Lower lobe of right lung (tissue), 2 donors: ENCODE results near the gene BCDIN3D. TPM values are rescaled to one million over a fixed set of nuclear protein-coding genes. Genes with fewer than 3 reads are reported as not detected.
"Not testable (repeated sequence)": the region's sequence is repeated elsewhere in the genome, so short reads cannot be mapped to it uniquely, and the experiment has no call there.

Experiments used
- ATAC-seq, 2 donors: fragments of 200-7000 bp; cut with Tn5 transposase; one replicate each; pipeline ENCODE4 v1.9.1; 2020 to 2022; ENCODE audit warnings: mild to moderate bottlenecking in 2 of 2, moderate library complexity in 2 of 2
- DNase-seq: peaks from one replicate; pipeline ENCODE4 v3.0.0-alpha.2; 2020
- H3K27ac ChIP-seq: fragments of 200-600 bp; one replicate; pipeline ENCODE4 v1.8.0; 2022
- H3K27me3 ChIP-seq: fragments of 200-600 bp; one replicate; pipeline ENCODE4 v1.8.0; 2022; ENCODE audit warnings: low read depth
- H3K36me3 ChIP-seq: fragments of 200-600 bp; one replicate; pipeline ENCODE4 v1.8.0; 2022; ENCODE audit warnings: mild to moderate bottlenecking
- H3K4me1 ChIP-seq: fragments of 200-600 bp; one replicate; pipeline ENCODE4 v1.8.0; 2022
- H3K4me3 ChIP-seq: fragments of 200-600 bp; one replicate; pipeline ENCODE4 v1.8.0; 2022; ENCODE audit warnings: mild to moderate bottlenecking
- H3K9me3 ChIP-seq: fragments of 200-600 bp; one replicate; pipeline ENCODE4 v1.8.0; 2022
- intact Hi-C: fragments of 100-400 bp; cut with DNase I; formaldehyde crosslinking; loops from one replicate; pipeline ENCODE4 v1.11.0; 2022
- total RNA-seq: library from RNA; stranded (reverse); fragmentation: NEBNext Ultra II Directional; extraction: Animal tissue kit (Norgen Biotek cat#: 25700); gene quantifications from one replicate; pipeline ENCODE4 v1.2.1, GENCODE V29; 2021
- TF ChIP-seq, protein P1 (sequence below): fragments of 200-600 bp; IDR thresholded peaks from one replicate; pipeline ENCODE4 v1.8.0; 2022; ENCODE audit warnings: antibody characterized with exemption, mild to moderate bottlenecking
- donor health status: DM: no; HTN: yes; CAD: no; lungs with severe emphysema.

Gene BCDIN3D
- total RNA-seq, 1 donor from 2014 or later = 5.1 TPM

GRCh38 chr12:49865782-49866135 lies 22.9 kb upstream of the BCDIN3D start:
- Histone ChIP-seq H3K27me3 (peaks cover 9% of the 10 kb centered on the region), H3K4me1 (peaks cover 29% of the 10 kb centered on the region), H3K36me3 (no peaks in the 10 kb centered on the region), H3K27ac (no peak overlapping the region), H3K4me3 (no peak overlapping the region), H3K9me3 (no peaks in the 10 kb centered on the region)
- intact Hi-C loops = no loop called here
- DNase-seq = no peak
- no peak for ATAC-seq
- TF ChIP-seq, protein P1, sequence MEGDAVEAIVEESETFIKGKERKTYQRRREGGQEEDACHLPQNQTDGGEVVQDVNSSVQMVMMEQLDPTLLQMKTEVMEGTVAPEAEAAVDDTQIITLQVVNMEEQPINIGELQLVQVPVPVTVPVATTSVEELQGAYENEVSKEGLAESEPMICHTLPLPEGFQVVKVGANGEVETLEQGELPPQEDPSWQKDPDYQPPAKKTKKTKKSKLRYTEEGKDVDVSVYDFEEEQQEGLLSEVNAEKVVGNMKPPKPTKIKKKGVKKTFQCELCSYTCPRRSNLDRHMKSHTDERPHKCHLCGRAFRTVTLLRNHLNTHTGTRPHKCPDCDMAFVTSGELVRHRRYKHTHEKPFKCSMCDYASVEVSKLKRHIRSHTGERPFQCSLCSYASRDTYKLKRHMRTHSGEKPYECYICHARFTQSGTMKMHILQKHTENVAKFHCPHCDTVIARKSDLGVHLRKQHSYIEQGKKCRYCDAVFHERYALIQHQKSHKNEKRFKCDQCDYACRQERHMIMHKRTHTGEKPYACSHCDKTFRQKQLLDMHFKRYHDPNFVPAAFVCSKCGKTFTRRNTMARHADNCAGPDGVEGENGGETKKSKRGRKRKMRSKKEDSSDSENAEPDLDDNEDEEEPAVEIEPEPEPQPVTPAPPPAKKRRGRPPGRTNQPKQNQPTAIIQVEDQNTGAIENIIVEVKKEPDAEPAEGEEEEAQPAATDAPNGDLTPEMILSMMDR = no peak

- intact Hi-C loops = no loop called here
- Histone ChIP-seq H3K9me3 (no peaks in the 10 kb centered on the region), H3K27me3 (peaks cover 9% of the 10 kb centered on the region), H3K4me1 (peaks cover 29% of the 10 kb centered on the region), H3K36me3 (no peaks in the 10 kb centered on the region), H3K4me3 (no peak overlapping the region), H3K27ac (no peak overlapping the region)
- TF ChIP-seq, protein P1 = no peak
- no peak for ATAC-seq
- DNase-seq = no peak
Observed at GRCh38 chr12:49865109-49865781, 22.3 kb upstream of the BCDIN3D start.

DNA sequence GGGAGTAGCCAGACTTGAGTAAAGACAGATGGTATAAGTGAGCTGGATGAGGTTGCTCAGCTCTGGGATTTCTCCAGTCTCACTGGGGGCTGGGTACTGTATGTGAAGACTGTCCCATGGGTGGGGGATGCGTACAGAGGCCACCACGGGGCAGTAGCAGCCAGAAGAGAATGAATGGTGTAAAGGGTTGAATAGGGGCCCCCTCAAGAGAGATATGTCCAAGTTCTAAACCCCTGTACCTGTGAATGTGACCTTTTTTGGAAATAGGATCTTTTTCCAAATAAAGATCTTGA lies 21.8 kb upstream of the BCDIN3D start:
- no peak for DNase-seq
- intact Hi-C loops = no loop called here
- H3K27me3 ChIP-seq = peaks cover 9% of the 10 kb centered on the region
- no peaks in the 10 kb centered on the region for H3K36me3 ChIP-seq
- H3K4me1 ChIP-seq = peaks cover 28% of the 10 kb centered on the region
- ATAC-seq = no peak
- no peaks in the 10 kb centered on the region for H3K9me3 ChIP-seq
- no peak overlapping the region for H3K27ac ChIP-seq
- TF ChIP-seq, protein P1 = no peak
- H3K4me3 ChIP-seq = no peak overlapping the region

DNA sequence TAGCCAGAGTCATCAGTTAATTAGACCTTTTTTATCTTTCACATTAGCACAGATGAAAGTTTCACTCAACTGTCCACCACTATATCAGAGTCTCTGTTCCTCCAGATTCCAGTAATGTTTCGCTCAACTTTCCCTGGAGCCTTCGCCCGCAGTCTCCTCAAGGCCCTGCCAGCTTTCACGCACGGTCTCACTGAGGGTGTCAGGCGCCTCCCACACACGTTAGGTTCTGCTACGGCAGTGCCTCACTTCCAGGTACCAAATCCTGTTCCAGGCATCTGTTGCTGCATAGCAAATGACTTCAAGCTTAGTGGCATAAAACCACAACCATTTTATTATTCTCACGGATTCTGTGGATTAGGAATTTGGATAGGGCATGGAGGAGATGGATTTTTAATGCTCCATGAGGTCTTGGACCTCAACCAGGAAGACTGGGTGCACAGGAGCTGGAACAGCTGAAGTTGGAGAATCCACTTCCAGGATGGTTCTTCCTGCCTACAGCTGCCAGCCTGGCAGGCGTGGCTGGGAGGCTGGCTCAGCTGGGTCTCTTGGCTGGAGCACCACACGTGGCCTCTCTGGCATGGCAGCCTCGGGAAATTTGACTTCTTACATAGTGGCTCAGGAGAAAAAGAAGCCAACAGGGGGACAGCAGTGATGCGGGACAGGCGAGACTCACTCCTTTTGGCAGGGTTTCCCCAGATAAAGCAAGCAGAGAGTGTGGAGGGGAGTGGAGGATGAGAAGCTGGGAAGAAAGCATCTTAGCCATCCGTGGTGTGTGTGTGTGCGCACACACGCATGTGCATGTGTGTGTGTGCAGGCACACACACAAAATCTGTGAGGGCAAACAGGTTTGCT lies 21.3 kb upstream of the BCDIN3D start:
- DNase-seq (no peak), ATAC-seq (no peak)
- H3K4me1 ChIP-seq = peaks cover 22% of the 10 kb centered on the region
- H3K36me3 ChIP-seq = no peaks in the 10 kb centered on the region
- no peak overlapping the region for H3K4me3 ChIP-seq
- TF ChIP-seq, protein P1 = no peak
- no peak overlapping the region for H3K27ac ChIP-seq
- intact Hi-C loops = no loop called here
- no peaks in the 10 kb centered on the region for H3K9me3 ChIP-seq
- H3K27me3 ChIP-seq = peaks cover 9% of the 10 kb centered on the region

- ATAC-seq, H3K27ac ChIP-seq, H3K4me3 ChIP-seq, H3K9me3 ChIP-seq, intact Hi-C loops, DNase-seq, H3K4me1 ChIP-seq, H3K27me3 ChIP-seq, H3K36me3 ChIP-seq: not testable (repeated sequence)
Observed at GRCh38 chr12:49860921-49861320, 18.0 kb upstream of the BCDIN3D start.

GRCh38 chr12:49855890-49856289 lies 13.0 kb upstream of the BCDIN3D start:
- H3K27ac ChIP-seq, H3K9me3 ChIP-seq, ATAC-seq, DNase-seq, H3K4me3 ChIP-seq, intact Hi-C loops, H3K36me3 ChIP-seq, H3K27me3 ChIP-seq, H3K4me1 ChIP-seq: not testable (repeated sequence)
